ENCODE measurements around the gene MAP3K6.

DNA sequence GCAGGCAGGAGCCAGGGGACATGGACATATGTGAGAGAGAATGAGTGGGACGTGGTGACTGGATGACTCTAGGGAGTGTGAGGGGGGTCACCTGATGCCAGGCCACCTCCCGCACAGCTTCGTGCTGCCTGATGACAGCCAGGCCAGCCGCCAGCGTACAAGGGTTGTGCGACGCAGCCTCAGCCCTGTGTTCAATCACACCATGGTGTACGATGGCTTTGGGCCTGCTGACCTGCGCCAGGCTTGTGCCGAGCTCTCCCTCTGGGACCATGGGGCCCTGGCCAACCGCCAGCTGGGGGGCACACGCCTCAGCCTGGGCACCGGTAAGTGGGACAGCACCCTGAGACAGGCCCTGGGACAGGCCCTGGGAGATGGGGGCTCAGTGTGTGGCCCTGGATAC, 13.6 kb downstream of the MAP3K6 start:
- TF ChIP-seq EP300 (IDR thresholded peaks at IDR 0.05; ENCODE audit: borderline replicate concordance) (no peak), EGR1 (IDR thresholded peaks at IDR 0.05) (no peak), RAD21 (IDR thresholded peaks at IDR 0.05; ENCODE audit: low read depth) (no peak), YY1 (IDR thresholded peaks at IDR 0.05; ENCODE audit: low read depth) (no peak), FOXM1 (IDR thresholded peaks at IDR 0.05; ENCODE audit: borderline replicate concordance, low read depth) (no peak), NFIC (IDR thresholded peaks at IDR 0.05) (no peak), CEBPB (IDR thresholded peaks at IDR 0.05) (no peak), TEAD4 (IDR thresholded peaks at IDR 0.05) (no peak), ZBTB7A (IDR thresholded peaks at IDR 0.05; ENCODE audit: low read depth) (no peak), TCF12 (IDR thresholded peaks at IDR 0.05; ENCODE audit: low read depth) (no peak)
- TF ChIP-seq, protein P1, sequence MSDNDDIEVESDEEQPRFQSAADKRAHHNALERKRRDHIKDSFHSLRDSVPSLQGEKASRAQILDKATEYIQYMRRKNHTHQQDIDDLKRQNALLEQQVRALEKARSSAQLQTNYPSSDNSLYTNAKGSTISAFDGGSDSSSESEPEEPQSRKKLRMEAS (IDR thresholded peaks at IDR 0.05), result no peak
- TF ChIP-seq, protein P2, sequence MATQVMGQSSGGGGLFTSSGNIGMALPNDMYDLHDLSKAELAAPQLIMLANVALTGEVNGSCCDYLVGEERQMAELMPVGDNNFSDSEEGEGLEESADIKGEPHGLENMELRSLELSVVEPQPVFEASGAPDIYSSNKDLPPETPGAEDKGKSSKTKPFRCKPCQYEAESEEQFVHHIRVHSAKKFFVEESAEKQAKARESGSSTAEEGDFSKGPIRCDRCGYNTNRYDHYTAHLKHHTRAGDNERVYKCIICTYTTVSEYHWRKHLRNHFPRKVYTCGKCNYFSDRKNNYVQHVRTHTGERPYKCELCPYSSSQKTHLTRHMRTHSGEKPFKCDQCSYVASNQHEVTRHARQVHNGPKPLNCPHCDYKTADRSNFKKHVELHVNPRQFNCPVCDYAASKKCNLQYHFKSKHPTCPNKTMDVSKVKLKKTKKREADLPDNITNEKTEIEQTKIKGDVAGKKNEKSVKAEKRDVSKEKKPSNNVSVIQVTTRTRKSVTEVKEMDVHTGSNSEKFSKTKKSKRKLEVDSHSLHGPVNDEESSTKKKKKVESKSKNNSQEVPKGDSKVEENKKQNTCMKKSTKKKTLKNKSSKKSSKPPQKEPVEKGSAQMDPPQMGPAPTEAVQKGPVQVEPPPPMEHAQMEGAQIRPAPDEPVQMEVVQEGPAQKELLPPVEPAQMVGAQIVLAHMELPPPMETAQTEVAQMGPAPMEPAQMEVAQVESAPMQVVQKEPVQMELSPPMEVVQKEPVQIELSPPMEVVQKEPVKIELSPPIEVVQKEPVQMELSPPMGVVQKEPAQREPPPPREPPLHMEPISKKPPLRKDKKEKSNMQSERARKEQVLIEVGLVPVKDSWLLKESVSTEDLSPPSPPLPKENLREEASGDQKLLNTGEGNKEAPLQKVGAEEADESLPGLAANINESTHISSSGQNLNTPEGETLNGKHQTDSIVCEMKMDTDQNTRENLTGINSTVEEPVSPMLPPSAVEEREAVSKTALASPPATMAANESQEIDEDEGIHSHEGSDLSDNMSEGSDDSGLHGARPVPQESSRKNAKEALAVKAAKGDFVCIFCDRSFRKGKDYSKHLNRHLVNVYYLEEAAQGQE (IDR thresholded peaks at IDR 0.05; ENCODE audit: low read depth), result no peak
- TF ChIP-seq, protein P3, sequence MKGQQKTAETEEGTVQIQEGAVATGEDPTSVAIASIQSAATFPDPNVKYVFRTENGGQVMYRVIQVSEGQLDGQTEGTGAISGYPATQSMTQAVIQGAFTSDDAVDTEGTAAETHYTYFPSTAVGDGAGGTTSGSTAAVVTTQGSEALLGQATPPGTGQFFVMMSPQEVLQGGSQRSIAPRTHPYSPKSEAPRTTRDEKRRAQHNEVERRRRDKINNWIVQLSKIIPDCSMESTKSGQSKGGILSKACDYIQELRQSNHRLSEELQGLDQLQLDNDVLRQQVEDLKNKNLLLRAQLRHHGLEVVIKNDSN (IDR thresholded peaks at IDR 0.05), result no peak

All from Ishikawa (cell line).